GM23338 (cell line): ENCODE measurements around the gene KDM6B.

Experiments used
- CREB1 ChIP-seq: fragments of 250-450 bp; sonication (Bioruptor Pico); IDR thresholded peaks from 2 replicates; pipeline ENCODE4 v1.5.0; 2020; ENCODE audit warnings: low read depth, mild to moderate bottlenecking, moderate library complexity
- CTCF ChIP-seq, 2 experiments: fragments of 200-600 bp in 1 of 2; sonication (generic) in 1 of 2; conservative IDR thresholded peaks; 2 replicates each; pipeline versions ENCODE4 v1.5.1 to v1.6.1; 2016 to 2017; ENCODE audit warnings: antibody characterized with exemption in 2 of 2, low read depth in 2 of 2, mild to moderate bottlenecking in 2 of 2, moderate library complexity in 1 of 2
- EZH2 ChIP-seq: fragments of 200-600 bp; sonication (generic); IDR thresholded peaks from one replicate; pipeline ENCODE4 v1.8.0; 2017; ENCODE audit warnings: antibody characterized with exemption, mild to moderate bottlenecking, low read depth; ENCODE audit not compliant: unreplicated experiment
- POLR2AphosphoS5 ChIP-seq: IDR thresholded peaks from 2 replicates; pipeline ENCODE4 v1.6.1; 2016; ENCODE audit warnings: antibody characterized with exemption, low read depth
- ZNF114 ChIP-seq: fragments of 250-450 bp; sonication (Bioruptor Pico); IDR thresholded peaks from 2 replicates; pipeline ENCODE4 v1.5.0; 2020; ENCODE audit warnings: mild to moderate bottlenecking, moderate library complexity

GRCh38 chr17:7880076-7880868 is 46.3 kb downstream of the KDM6B start:
- TF ChIP-seq CTCF (conservative IDR thresholded peaks at IDR 0.05; ENCODE audit: low read depth in 2 of 2) (no peak), EZH2 (no peak), ZNF114 (CRISPR knock-in tag) (no peak), POLR2AphosphoS5 (no peak), CREB1 (CRISPR knock-in tag) (no peak)
